ENCODE results near the gene NUDT3. TPM values are rescaled to one million over a fixed set of nuclear protein-coding genes. Genes with fewer than 3 reads are reported as not detected.

The NUDT3 gene
- polyA plus RNA-seq, 1 of the 3 experiments (the other 2 are of a cell fraction): 11.9 TPM

DNA sequence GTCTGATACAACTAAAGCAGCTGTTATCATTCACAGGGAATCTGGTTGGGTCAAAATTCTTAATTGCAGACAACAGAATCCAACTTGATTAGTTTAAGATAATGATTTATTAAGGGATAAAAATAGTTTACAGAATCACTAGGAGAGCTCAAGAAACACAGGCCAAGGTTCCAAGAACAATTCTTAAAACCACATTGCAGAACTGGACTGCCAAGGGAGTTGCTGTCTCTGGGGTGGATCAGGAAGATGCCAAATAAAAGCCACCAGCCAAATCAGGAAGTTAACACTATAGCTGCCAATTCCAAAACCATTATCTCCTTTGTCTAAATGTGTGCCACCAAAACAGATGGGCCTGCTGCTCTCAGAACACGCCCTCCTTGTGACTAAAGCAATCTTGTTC lies 53.7 kb downstream of the NUDT3 start:
- DNase-seq: no peak
- ChIA-PET POLR2A (interaction anchor here (0.6 kb wide), 1 partner anchor 72 kb away, joined by 3 read pairs; no protein-coding TSS in a partner anchor), CTCF (interaction anchor here (0.8 to 1.6 kb wide), 3 partner anchors 34 to 89 kb away, joined by 3 to 4 read pairs (median 3); no protein-coding TSS in a partner anchor)
- Histone ChIP-seq H3K4me3 (ENCODE audit: low read depth in 2 of 2, low read length in 1 of 2) (no peak overlapping the region), H3K27ac (ENCODE audit: low read depth in 2 of 2, low read length in 1 of 2) (0 out of 4 replicates have a peak overlapping the region, but pooled peaks of 1 of the 2 experiments have one; percentile 16), H3F3A (replicated peaks; ENCODE audit: insufficient read depth) (peaks cover 6% of the 10 kb centered on the region), H4K20me1 (ENCODE audit: insufficient read depth) (peaks cover 34% of the 10 kb centered on the region), H3K9ac (no peak overlapping the region), H3K9me3 (no peaks in the 10 kb centered on the region), H3K79me2 (ENCODE audit: insufficient read depth) (peaks cover 27% of the 10 kb centered on the region), H3K9me2 (no peaks in the 10 kb centered on the region), H2AFZ (ENCODE audit: low read depth) (no peak overlapping the region), H3K4me1 (ENCODE audit: control insufficient read depth in 1 of 2, insufficient read depth in 2 of 2, low read depth in 1 of 2, low read length in 1 of 2) (peaks cover 9 to 17% of the 10 kb centered on the region in 2 experiments; a peak in 3 of 4 replicates), H3K27me3 (ENCODE audit: insufficient read depth) (no peaks in the 10 kb centered on the region), H3K36me3 (replicated peaks in 1 of 2; ENCODE audit: control insufficient read depth in 1 of 2, insufficient read depth in 2 of 2, low read length in 1 of 2) (peaks cover 9 to 17% of the 10 kb centered on the region in 2 experiments), H3K4me2 (no peak overlapping the region)
- no peak for TF ChIP-seq NFIC (IDR thresholded peaks at IDR 0.05; ENCODE audit: borderline replicate concordance)
- TF ChIP-seq FOXM1 (IDR thresholded peaks at IDR 0.05; ENCODE audit: low read depth): no peak
- no peak for TF ChIP-seq RXRA (IDR thresholded peaks at IDR 0.05; ENCODE audit: borderline replicate concordance, low read depth)
- no peak for TF ChIP-seq NRF1 (IDR thresholded peaks at IDR 0.05; ENCODE audit: low read depth, low read length)
- TF ChIP-seq FOXJ3 (CRISPR knock-in tag; IDR thresholded peaks at IDR 0.05): no peak
- TF ChIP-seq, protein P1, sequence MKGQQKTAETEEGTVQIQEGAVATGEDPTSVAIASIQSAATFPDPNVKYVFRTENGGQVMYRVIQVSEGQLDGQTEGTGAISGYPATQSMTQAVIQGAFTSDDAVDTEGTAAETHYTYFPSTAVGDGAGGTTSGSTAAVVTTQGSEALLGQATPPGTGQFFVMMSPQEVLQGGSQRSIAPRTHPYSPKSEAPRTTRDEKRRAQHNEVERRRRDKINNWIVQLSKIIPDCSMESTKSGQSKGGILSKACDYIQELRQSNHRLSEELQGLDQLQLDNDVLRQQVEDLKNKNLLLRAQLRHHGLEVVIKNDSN (IDR thresholded peaks at IDR 0.05; ENCODE audit: borderline replicate concordance, low read depth): no peak
- TF ChIP-seq, protein P2, sequence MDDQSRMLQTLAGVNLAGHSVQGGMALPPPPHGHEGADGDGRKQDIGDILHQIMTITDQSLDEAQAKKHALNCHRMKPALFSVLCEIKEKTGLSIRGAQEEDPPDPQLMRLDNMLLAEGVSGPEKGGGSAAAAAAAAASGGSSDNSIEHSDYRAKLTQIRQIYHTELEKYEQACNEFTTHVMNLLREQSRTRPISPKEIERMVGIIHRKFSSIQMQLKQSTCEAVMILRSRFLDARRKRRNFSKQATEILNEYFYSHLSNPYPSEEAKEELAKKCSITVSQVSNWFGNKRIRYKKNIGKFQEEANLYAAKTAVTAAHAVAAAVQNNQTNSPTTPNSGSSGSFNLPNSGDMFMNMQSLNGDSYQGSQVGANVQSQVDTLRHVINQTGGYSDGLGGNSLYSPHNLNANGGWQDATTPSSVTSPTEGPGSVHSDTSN (IDR thresholded peaks at IDR 0.05): no peak
- no peak for TF ChIP-seq RAD21 (IDR thresholded peaks at IDR 0.05; ENCODE audit: low read length)
- no peak for TF ChIP-seq IRF3 (IDR thresholded peaks at IDR 0.05; ENCODE audit: low read depth, low read length)
- no peak for TF ChIP-seq CHD2 (IDR thresholded peaks at IDR 0.05; ENCODE audit: low read length, partially characterized antibody)
- TF ChIP-seq FOSL2 (IDR thresholded peaks at IDR 0.05; ENCODE audit: borderline replicate concordance, low read depth): no peak
- TF ChIP-seq GATA2 (CRISPR knock-in tag; IDR thresholded peaks at IDR 0.05): no peak
- 94% methylated on average over 1 of the region's 1 CpG for WGBS (ENCODE audit: low lambda C conversion rate)

DNA sequence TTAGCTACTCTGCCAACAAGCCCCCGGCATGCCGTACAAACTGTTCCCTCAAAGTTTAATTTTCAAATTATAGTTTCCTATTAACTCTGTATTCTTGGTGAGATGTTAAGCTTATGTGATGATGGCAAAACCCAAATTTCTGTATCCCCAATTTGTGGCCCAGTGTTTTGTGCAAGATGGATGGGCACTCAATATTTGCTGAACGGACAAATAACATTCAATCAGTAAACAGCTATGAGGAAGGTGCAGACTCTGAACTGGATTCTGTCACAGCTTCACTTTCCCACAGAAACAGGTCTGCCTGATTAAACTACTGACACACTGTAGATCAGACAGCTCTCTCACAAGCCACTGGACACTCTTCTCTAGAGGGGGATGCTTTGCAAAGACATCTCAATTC lies 54.1 kb downstream of the NUDT3 start:
- 90% methylated on average over 3 of the region's 3 CpGs for WGBS (ENCODE audit: low lambda C conversion rate)
- peaks cover 9 to 19% of the 10 kb centered on the region in 2 experiments for H3K36me3 ChIP-seq (replicated peaks in 1 of 2; ENCODE audit: control insufficient read depth in 1 of 2, insufficient read depth in 2 of 2, low read length in 1 of 2)
- POLR2A ChIA-PET: interaction anchor here (0.6 kb wide), 1 partner anchor 71 kb away, joined by 3 read pairs; no protein-coding TSS in a partner anchor
- no peak overlapping the region for H3K4me3 ChIP-seq (ENCODE audit: low read depth in 2 of 2, low read length in 1 of 2)
- H3K27me3 ChIP-seq (ENCODE audit: insufficient read depth): no peaks in the 10 kb centered on the region
- DNase-seq: no peak
- H2AFZ ChIP-seq (ENCODE audit: low read depth): no peak overlapping the region
- H4K20me1 ChIP-seq (ENCODE audit: insufficient read depth): peaks cover 31% of the 10 kb centered on the region
- CTCF ChIA-PET: interaction anchor here (0.8 to 1.6 kb wide), 2 partner anchors 77 to 89 kb away, joined by 3 to 4 read pairs; no protein-coding TSS in a partner anchor
- H3K27ac ChIP-seq (ENCODE audit: low read depth in 2 of 2, low read length in 1 of 2): 0 out of 4 replicates have a peak overlapping the region, but pooled peaks of 1 of the 2 experiments have one; percentile 16
- no peak overlapping the region for H3K4me2 ChIP-seq
- H3K79me2 ChIP-seq (ENCODE audit: insufficient read depth): peaks cover 27% of the 10 kb centered on the region
- peaks cover 9 to 17% of the 10 kb centered on the region in 2 experiments; a peak in 3 of 4 replicates for H3K4me1 ChIP-seq (ENCODE audit: control insufficient read depth in 1 of 2, insufficient read depth in 2 of 2, low read depth in 1 of 2, low read length in 1 of 2)
- H3K9me3 ChIP-seq: no peaks in the 10 kb centered on the region
- H3K9me2 ChIP-seq: no peaks in the 10 kb centered on the region
- peaks cover 6% of the 10 kb centered on the region for H3F3A ChIP-seq (replicated peaks; ENCODE audit: insufficient read depth)
- no peak overlapping the region for H3K9ac ChIP-seq
- no peak for TF ChIP-seq GABPA (IDR thresholded peaks at IDR 0.05; ENCODE audit: low read depth)
- TF ChIP-seq USF2 (IDR thresholded peaks at IDR 0.05; ENCODE audit: borderline replicate concordance, low read depth, low read length): no peak
- no peak for TF ChIP-seq TAF1 (IDR thresholded peaks at IDR 0.05; ENCODE audit: borderline replicate concordance, low read depth, low read length)
- no peak for TF ChIP-seq TCF12 (IDR thresholded peaks at IDR 0.05)
- no peak for TF ChIP-seq MEF2A (IDR thresholded peaks at IDR 0.05; ENCODE audit: borderline replicate concordance, low read depth)
- TF ChIP-seq EZH2phosphoT487 (IDR thresholded peaks at IDR 0.05; ENCODE audit: borderline replicate concordance, low read depth): no peak
- TF ChIP-seq REST (IDR thresholded peaks at IDR 0.05; ENCODE audit: low read depth, low read length): no peak
- no peak for TF ChIP-seq RXRA (IDR thresholded peaks at IDR 0.05; ENCODE audit: borderline replicate concordance, low read depth)
- TF ChIP-seq JUND (IDR thresholded peaks at IDR 0.05): no peak
- TF ChIP-seq FOXM1 (IDR thresholded peaks at IDR 0.05; ENCODE audit: low read depth): no peak
- TF ChIP-seq RAD21 (IDR thresholded peaks at IDR 0.05; ENCODE audit: low read length): no peak
